Calu3 (cell line): ENCODE data around the gene ANKLE2. TPM values are rescaled to one million over a fixed set of nuclear protein-coding genes. Genes with fewer than 3 reads are reported as not detected.

Experiments
- BruUV-seq: library from RNA; stranded (reverse); fragments of 400-500 nt; replicated peaks from 2 replicates; lab custom pipeline; 2021; lab: Mats Ljungman, UMichigan
- CTCF ChIA-PET: fragments of 300-600 bp; sonication (Branson Sonifier 250); formaldehyde crosslinking; loops from one replicate; lab custom pipeline; 2022; ENCODE audit warnings: antibody characterized with exemption; lab: Charles Lee
- DNase-seq: peaks from one replicate; pipeline ENCODE4 v3.0.0; 2022
- H3K27ac Mint-ChIP-seq: one replicate; pipeline ENCODE4 v1.8.0; 2022; ENCODE audit warnings: mixed read lengths; ENCODE audit not compliant: unreplicated experiment
- H3K27me3 Mint-ChIP-seq: one replicate; pipeline ENCODE4 v1.8.0; 2022; ENCODE audit warnings: mixed read lengths; ENCODE audit not compliant: unreplicated experiment
- H3K36me3 Mint-ChIP-seq: one replicate; pipeline ENCODE4 v1.8.0; 2022; ENCODE audit warnings: mild to moderate bottlenecking, moderate library complexity, mixed read lengths; ENCODE audit not compliant: insufficient read depth, unreplicated experiment
- H3K4me1 Mint-ChIP-seq: one replicate; pipeline ENCODE4 v1.8.0; 2022; ENCODE audit warnings: mild to moderate bottlenecking, low read depth, mixed read lengths; ENCODE audit not compliant: unreplicated experiment
- H3K4me3 Mint-ChIP-seq: one replicate; pipeline ENCODE4 v1.8.0; 2022; ENCODE audit warnings: mild to moderate bottlenecking, low read depth, moderate library complexity, mixed read lengths; ENCODE audit not compliant: unreplicated experiment
- H3K9me3 Mint-ChIP-seq: one replicate; pipeline ENCODE4 v1.8.0; 2022; ENCODE audit warnings: low read depth, mixed read lengths; ENCODE audit not compliant: unreplicated experiment
- CTCF ChIP-seq: fragments of 200-600 bp; IDR thresholded peaks from one replicate; pipeline ENCODE4 v1.8.0; 2022; ENCODE audit warnings: antibody characterized with exemption; ENCODE audit not compliant: unreplicated experiment
- intact Hi-C: fragments of 100-400 bp; cut with micrococcal nuclease; formaldehyde crosslinking; loops from one replicate; pipeline ENCODE4 v1.10.0; 2022; ENCODE audit not compliant: unreplicated experiment
- total RNA-seq: library from RNA; stranded (reverse); gene quantifications from 2 replicates; pipeline ENCODE4 v1.2.3, GENCODE V29; 2022

Gene ANKLE2
- total RNA-seq, 1 experiment from 2014 or later: 190 TPM

GRCh38 chr12:132741620-132742019 is 20.0 kb downstream of the ANKLE2 start:
- TF ChIP-seq CTCF: no peak
- H3K4me3 Mint-ChIP-seq: no peak overlapping the region
- no peaks in the 10 kb centered on the region for H3K27me3 Mint-ChIP-seq
- H3K27ac Mint-ChIP-seq: no peak overlapping the region
- intact Hi-C loops: no loop called here
- CTCF ChIA-PET: interaction anchor here (0.7 kb wide), 1 partner anchor 49 kb away, joined by 3 read pairs; no protein-coding TSS in a partner anchor
- no TSS peak for BruUV-seq
- peaks cover 99% of the 10 kb centered on the region for H3K36me3 Mint-ChIP-seq
- H3K4me1 Mint-ChIP-seq: peaks cover 17% of the 10 kb centered on the region
- DNase-seq: no peak
- peaks cover 3% of the 10 kb centered on the region for H3K9me3 Mint-ChIP-seq

- TF ChIP-seq CTCF: no peak
- peaks cover 3% of the 10 kb centered on the region for H3K9me3 Mint-ChIP-seq
- no peak overlapping the region for H3K4me3 Mint-ChIP-seq
- peaks cover 17% of the 10 kb centered on the region for H3K4me1 Mint-ChIP-seq
- intact Hi-C loops: no loop called here
- H3K27me3 Mint-ChIP-seq: no peaks in the 10 kb centered on the region
- H3K27ac Mint-ChIP-seq: no peak overlapping the region
- H3K36me3 Mint-ChIP-seq: peaks cover 99% of the 10 kb centered on the region
- CTCF ChIA-PET: no interaction called here
- no peak for DNase-seq
- BruUV-seq: no TSS peak
Measured at GRCh38 chr12:132740652-132741051, 21.0 kb downstream of the ANKLE2 start.

- H3K27ac Mint-ChIP-seq: no peak overlapping the region
- H3K4me1 Mint-ChIP-seq: peaks cover 17% of the 10 kb centered on the region
- no peaks in the 10 kb centered on the region for H3K27me3 Mint-ChIP-seq
- no peak for DNase-seq
- CTCF ChIA-PET: no interaction called here
- no TSS peak for BruUV-seq
- H3K4me3 Mint-ChIP-seq: no peak overlapping the region
- peaks cover 3% of the 10 kb centered on the region for H3K9me3 Mint-ChIP-seq
- intact Hi-C loops: no loop called here
- TF ChIP-seq CTCF: no peak
- H3K36me3 Mint-ChIP-seq: peaks cover 99% of the 10 kb centered on the region
Measured at GRCh38 chr12:132740313-132740646, 21.4 kb downstream of the ANKLE2 start.

GRCh38 chr12:132739600-132740312 is 21.9 kb downstream of the ANKLE2 start:
- BruUV-seq: no TSS peak
- no peak overlapping the region for H3K27ac Mint-ChIP-seq
- TF ChIP-seq CTCF: no peak

More at GRCh38 chr12:132739600-132740312, 21.9 kb downstream of the ANKLE2 start:
- CTCF ChIA-PET: no interaction called here
- H3K36me3 Mint-ChIP-seq: peaks cover 99% of the 10 kb centered on the region
- no peaks in the 10 kb centered on the region for H3K27me3 Mint-ChIP-seq
- H3K4me1 Mint-ChIP-seq: peaks cover 17% of the 10 kb centered on the region
- H3K9me3 Mint-ChIP-seq: peaks cover 3% of the 10 kb centered on the region
- no peak overlapping the region for H3K4me3 Mint-ChIP-seq
- intact Hi-C loops: no loop called here
- DNase-seq: no peak
